ENCODE data around the gene ITGA11.

DNA sequence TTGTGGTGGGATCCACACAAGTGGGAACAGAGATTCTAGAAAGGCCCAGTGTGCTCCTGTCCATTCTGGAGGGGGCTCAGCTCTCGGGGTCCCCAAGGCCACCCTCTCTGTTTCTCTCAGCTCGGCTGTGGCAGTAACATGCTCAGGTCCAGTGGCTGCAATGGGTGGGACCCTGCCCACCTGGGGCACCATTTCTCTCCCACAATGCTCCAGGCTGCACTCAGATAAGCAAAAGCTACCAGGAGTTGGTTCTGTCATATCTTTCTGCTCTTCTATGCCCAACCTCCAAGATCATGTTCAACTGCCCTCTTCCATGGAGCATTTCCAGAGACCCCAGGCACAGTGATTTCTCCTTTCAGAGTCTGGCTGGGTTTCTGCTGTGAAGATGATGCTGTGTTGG, 40.8 kb downstream of the ITGA11 start:
- TF ChIP-seq SUZ12 (IDR thresholded peaks at IDR 0.05; ENCODE audit: extremely low read depth, insufficient read depth, insufficient read length) (no peak), YY1 (IDR thresholded peaks at IDR 0.05; ENCODE audit: insufficient read depth, insufficient read length) (no peak), ZNF274 (IDR thresholded peaks at IDR 0.05; ENCODE audit: low read depth, low read length) (no peak)
